Liver (tissue), 9 donors: ENCODE data around the gene SEPTIN2. TPM values are rescaled to one million over a fixed set of nuclear protein-coding genes. Genes with fewer than 3 reads are reported as not detected.

Experiments used
- DNase-seq: peaks from one replicate; pipeline ENCODE4 v3.0.0-alpha.2; 2017; ENCODE audit warnings: low spot score
- H3K27ac ChIP-seq, 2 donors: one replicate each; pipeline ENCODE4 v1.7.0; 2013; ENCODE audit warnings: inconsistent platforms in 2 of 2, low read length in 2 of 2, control low read depth in 1 of 2, low read depth in 1 of 2, mild to moderate bottlenecking in 1 of 2
- H3K27me3 ChIP-seq, 4 donors: one replicate each; pipeline versions ENCODE4 v1.6.1 to v1.7.0; 2013; ENCODE audit warnings: low read length in 3 of 4, inconsistent platforms in 1 of 4, mild to moderate bottlenecking in 1 of 4, moderate library complexity in 1 of 4; ENCODE audit not compliant: control insufficient read depth in 4 of 4, insufficient read depth in 4 of 4
- H3K36me3 ChIP-seq, 4 donors: one replicate each; pipeline versions ENCODE4 v1.6.1 to v1.7.0; 2013; ENCODE audit warnings: low read length in 3 of 4, mild to moderate bottlenecking in 3 of 4, low read depth in 1 of 4, moderate library complexity in 1 of 4; ENCODE audit not compliant: control insufficient read depth in 4 of 4, insufficient read depth in 3 of 4
- H3K4me1 ChIP-seq, 4 donors: one replicate each; pipeline versions ENCODE4 v1.6.1 to v1.7.0; 2013; ENCODE audit warnings: low read length in 3 of 4, mild to moderate bottlenecking in 3 of 4, moderate library complexity in 1 of 4; ENCODE audit not compliant: control insufficient read depth in 4 of 4, insufficient read depth in 4 of 4
- H3K4me3 ChIP-seq, 3 donors: one replicate each; pipeline versions ENCODE4 v1.6.1 to v1.7.0; 2013; ENCODE audit warnings: low read length in 3 of 3, control low read depth in 1 of 3, low read depth in 1 of 3, mild to moderate bottlenecking in 1 of 3
- H3K9ac ChIP-seq, 2 donors: one replicate each; pipeline ENCODE4 v1.7.0; 2013; ENCODE audit warnings: low read length in 2 of 2, mild to moderate bottlenecking in 2 of 2, moderate library complexity in 2 of 2, control low read depth in 1 of 2, low read depth in 1 of 2
- H3K9me3 ChIP-seq, 4 donors: one replicate each; pipeline versions ENCODE4 v1.6.1 to v1.7.0; 2013; ENCODE audit warnings: low read length in 3 of 4; ENCODE audit not compliant: control insufficient read depth in 4 of 4
- CTCF ChIP-seq: fragments of 150-350 bp; IDR thresholded peaks from 2 replicates; pipeline ENCODE4 v1.5.1; 2017; ENCODE audit warnings: improper control_type of control experiment, low read depth, low read length; ENCODE audit not compliant: missing input control
- EGR1 ChIP-seq, 2 donors: IDR thresholded peaks; 2 replicates each; pipeline ENCODE4 v1.6.1; 2016 to 2018; ENCODE audit warnings: antibody characterized with exemption in 2 of 2, low read depth in 2 of 2
- FOXA1 ChIP-seq: IDR thresholded peaks from 2 replicates; pipeline ENCODE4 v1.6.1; 2016; ENCODE audit warnings: antibody characterized with exemption
- FOXA2 ChIP-seq: IDR thresholded peaks from 2 replicates; pipeline ENCODE4 v1.6.1; 2016; ENCODE audit warnings: antibody characterized with exemption
- HNF4A ChIP-seq, 2 donors: conservative IDR thresholded peaks; 2 replicates each; pipeline ENCODE4 v1.6.1; 2016; ENCODE audit warnings: antibody characterized with exemption in 2 of 2, mild to moderate bottlenecking in 2 of 2
- JUND ChIP-seq, 2 donors: IDR thresholded peaks; 2 replicates each; pipeline ENCODE4 v1.6.1; 2016; ENCODE audit warnings: antibody characterized with exemption in 2 of 2
- MAX ChIP-seq: IDR thresholded peaks from 2 replicates; pipeline ENCODE4 v1.6.1; 2016; ENCODE audit warnings: antibody characterized with exemption
- NR2F2 ChIP-seq: IDR thresholded peaks from 2 replicates; pipeline ENCODE4 v1.6.1; 2016; ENCODE audit warnings: antibody characterized with exemption
- SP1 ChIP-seq: IDR thresholded peaks from 2 replicates; pipeline ENCODE4 v1.6.1; 2018; ENCODE audit warnings: antibody characterized with exemption, mild to moderate bottlenecking
- TAF1 ChIP-seq: conservative IDR thresholded peaks from 2 replicates; pipeline ENCODE4 v1.6.1; 2016; ENCODE audit warnings: antibody characterized with exemption, mild to moderate bottlenecking
- YY1 ChIP-seq: IDR thresholded peaks from 2 replicates; pipeline ENCODE4 v1.6.1; 2016; ENCODE audit warnings: antibody characterized with exemption, mild to moderate bottlenecking
- WGBS: extraction: QIAGEN DNeasy Blood & Tissue Kit; methylation state at CpG from one replicate; pipeline ENCODE4 v1.1.7; 2013; 5-methylcytosine and 5-hydroxymethylcytosine counted together
- polyA plus RNA-seq, 2 donors: library from polyadenylated mRNA; stranded (reverse) in 1 of 2; unstranded in 1 of 2; fragments of 200-250 nt in 1 of 2; fragments of >200 nt in 1 of 2; fragmentation: Nextera tagmentation in 1 of 2; extraction: Ambion mirVana in 1 of 2; gene quantifications; one replicate each; pipeline versions ENCODE4 v1.2.1 to v1.2.3, GENCODE V29; 2013 to 2015
- total RNA-seq, 2 donors: library from RNA; depleted of rRNA; stranded (reverse); fragments of >200 nt; gene quantifications; one replicate each; pipeline ENCODE4 v1.2.3, GENCODE V29; 2014
- TF ChIP-seq, protein P1 (sequence below): IDR thresholded peaks from 2 replicates; pipeline ENCODE4 v1.6.1; 2016; ENCODE audit warnings: antibody characterized with exemption
- TF ChIP-seq, protein P2 (sequence below): IDR thresholded peaks from 2 replicates; pipeline ENCODE4 v1.6.1; 2016; ENCODE audit warnings: antibody characterized with exemption, mild to moderate bottlenecking
- TF ChIP-seq, protein P3 (sequence below): IDR thresholded peaks from 2 replicates; pipeline ENCODE4 v1.6.1; 2016; ENCODE audit warnings: antibody characterized with exemption
- donor health status: healthy.
- donor health status: healthy.
- donor health status: healthy.
- donor health status: healthy.
- donor health status: healthy.

The SEPTIN2 gene
- total and polyA plus RNA-seq, 4 donors: 63.7 to 147 (median 96.9) TPM

DNA sequence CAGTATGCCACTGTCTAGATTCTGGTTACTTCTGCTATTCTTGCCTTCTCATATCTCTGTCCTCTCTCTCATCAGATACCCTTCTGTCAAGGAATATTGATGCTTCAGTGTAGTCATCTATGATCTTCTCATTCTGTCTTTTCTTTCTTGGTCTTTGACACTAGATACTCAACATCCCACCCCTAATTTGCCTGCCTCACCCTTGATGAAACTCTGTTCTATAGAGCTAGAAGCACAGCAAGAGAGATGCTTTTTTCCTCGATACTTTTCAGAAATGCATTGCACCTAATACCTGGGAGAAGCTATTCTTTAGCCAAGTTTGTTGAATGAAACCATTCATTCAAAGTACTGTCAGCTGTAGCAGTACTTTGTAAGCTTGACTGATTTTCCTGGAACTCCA is 9.5 kb downstream of the SEPTIN2 start:
- no peak overlapping the region for H3K9ac ChIP-seq
- no peaks in the 10 kb centered on the region for H3K27me3 ChIP-seq
- no peak overlapping the region for H3K4me3 ChIP-seq
- peaks cover 10 to 13% (median 11%) of the 10 kb centered on the region in 4 donors for H3K36me3 ChIP-seq
- no peak for TF ChIP-seq JUND (IDR thresholded peaks at IDR 0.05)
- TF ChIP-seq TAF1: no peak
- TF ChIP-seq CTCF: no peak
- no peak for TF ChIP-seq NR2F2
- TF ChIP-seq SP1: no peak
- no peak for TF ChIP-seq HNF4A (conservative IDR thresholded peaks at IDR 0.05)
- TF ChIP-seq, protein P1, sequence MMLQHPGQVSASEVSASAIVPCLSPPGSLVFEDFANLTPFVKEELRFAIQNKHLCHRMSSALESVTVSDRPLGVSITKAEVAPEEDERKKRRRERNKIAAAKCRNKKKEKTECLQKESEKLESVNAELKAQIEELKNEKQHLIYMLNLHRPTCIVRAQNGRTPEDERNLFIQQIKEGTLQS: no peak
- no peak for TF ChIP-seq MAX
- TF ChIP-seq FOXA1: no peak
- TF ChIP-seq EGR1 (IDR thresholded peaks at IDR 0.05; ENCODE audit: low read depth in 2 of 2): no peak
- no peak for TF ChIP-seq YY1
- TF ChIP-seq, protein P2, sequence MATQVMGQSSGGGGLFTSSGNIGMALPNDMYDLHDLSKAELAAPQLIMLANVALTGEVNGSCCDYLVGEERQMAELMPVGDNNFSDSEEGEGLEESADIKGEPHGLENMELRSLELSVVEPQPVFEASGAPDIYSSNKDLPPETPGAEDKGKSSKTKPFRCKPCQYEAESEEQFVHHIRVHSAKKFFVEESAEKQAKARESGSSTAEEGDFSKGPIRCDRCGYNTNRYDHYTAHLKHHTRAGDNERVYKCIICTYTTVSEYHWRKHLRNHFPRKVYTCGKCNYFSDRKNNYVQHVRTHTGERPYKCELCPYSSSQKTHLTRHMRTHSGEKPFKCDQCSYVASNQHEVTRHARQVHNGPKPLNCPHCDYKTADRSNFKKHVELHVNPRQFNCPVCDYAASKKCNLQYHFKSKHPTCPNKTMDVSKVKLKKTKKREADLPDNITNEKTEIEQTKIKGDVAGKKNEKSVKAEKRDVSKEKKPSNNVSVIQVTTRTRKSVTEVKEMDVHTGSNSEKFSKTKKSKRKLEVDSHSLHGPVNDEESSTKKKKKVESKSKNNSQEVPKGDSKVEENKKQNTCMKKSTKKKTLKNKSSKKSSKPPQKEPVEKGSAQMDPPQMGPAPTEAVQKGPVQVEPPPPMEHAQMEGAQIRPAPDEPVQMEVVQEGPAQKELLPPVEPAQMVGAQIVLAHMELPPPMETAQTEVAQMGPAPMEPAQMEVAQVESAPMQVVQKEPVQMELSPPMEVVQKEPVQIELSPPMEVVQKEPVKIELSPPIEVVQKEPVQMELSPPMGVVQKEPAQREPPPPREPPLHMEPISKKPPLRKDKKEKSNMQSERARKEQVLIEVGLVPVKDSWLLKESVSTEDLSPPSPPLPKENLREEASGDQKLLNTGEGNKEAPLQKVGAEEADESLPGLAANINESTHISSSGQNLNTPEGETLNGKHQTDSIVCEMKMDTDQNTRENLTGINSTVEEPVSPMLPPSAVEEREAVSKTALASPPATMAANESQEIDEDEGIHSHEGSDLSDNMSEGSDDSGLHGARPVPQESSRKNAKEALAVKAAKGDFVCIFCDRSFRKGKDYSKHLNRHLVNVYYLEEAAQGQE: no peak
- TF ChIP-seq FOXA2: no peak
- TF ChIP-seq, protein P3, sequence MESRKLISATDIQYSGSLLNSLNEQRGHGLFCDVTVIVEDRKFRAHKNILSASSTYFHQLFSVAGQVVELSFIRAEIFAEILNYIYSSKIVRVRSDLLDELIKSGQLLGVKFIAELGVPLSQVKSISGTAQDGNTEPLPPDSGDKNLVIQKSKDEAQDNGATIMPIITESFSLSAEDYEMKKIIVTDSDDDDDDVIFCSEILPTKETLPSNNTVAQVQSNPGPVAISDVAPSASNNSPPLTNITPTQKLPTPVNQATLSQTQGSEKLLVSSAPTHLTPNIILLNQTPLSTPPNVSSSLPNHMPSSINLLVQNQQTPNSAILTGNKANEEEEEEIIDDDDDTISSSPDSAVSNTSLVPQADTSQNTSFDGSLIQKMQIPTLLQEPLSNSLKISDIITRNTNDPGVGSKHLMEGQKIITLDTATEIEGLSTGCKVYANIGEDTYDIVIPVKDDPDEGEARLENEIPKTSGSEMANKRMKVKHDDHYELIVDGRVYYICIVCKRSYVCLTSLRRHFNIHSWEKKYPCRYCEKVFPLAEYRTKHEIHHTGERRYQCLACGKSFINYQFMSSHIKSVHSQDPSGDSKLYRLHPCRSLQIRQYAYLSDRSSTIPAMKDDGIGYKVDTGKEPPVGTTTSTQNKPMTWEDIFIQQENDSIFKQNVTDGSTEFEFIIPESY: no peak
- H3K4me1 ChIP-seq: peaks cover 8 to 17% (median 13%) of the 10 kb centered on the region in 4 donors
- H3K9me3 ChIP-seq: no peaks in the 10 kb centered on the region
- WGBS: 95% methylated on average over 1 of the region's 1 CpG
- no peak for DNase-seq
- H3K27ac ChIP-seq: no peak overlapping the region
